Measurements from ENCODE around the gene NKG7.
"Not testable (repeated sequence)": the region's sequence is repeated elsewhere in the genome, so short reads cannot be mapped to it uniquely, and the experiment has no call there.

The NKG7 gene

GRCh38 chr19:51372649-51373504 lies at the start of gene NKG7:
Gene NKG7, minus strand, starts transcription at chr19:51372654. Its CDS starts 119 bp downstream, at chr19:51372535.
- peaks cover 70% of the 10 kb centered on the region for H3K4me1 Mint-ChIP-seq (ENCODE audit: low read depth)
- H3K27ac Mint-ChIP-seq: peak within 1 kb of the TSS; percentile 100
- H3K36me3 Mint-ChIP-seq (ENCODE audit: low read depth): peaks cover 11% of the 10 kb centered on the region
- no peaks in the 10 kb centered on the region for H3K9me3 Mint-ChIP-seq
- peak; percentile 90 for DNase-seq (ENCODE audit: low spot score)
- H3K4me3 Mint-ChIP-seq: peak within 1 kb of the TSS; percentile 79
- no peaks in the 10 kb centered on the region for H3K27me3 Mint-ChIP-seq (ENCODE audit: low read depth)

- Mint-ChIP-seq H3K9me3 (no peaks in the 10 kb centered on the region), H3K36me3 (ENCODE audit: low read depth) (no peaks in the 10 kb centered on the region), H3K27me3 (ENCODE audit: low read depth) (peaks cover 2% of the 10 kb centered on the region), H3K4me1 (ENCODE audit: low read depth) (peaks cover 13% of the 10 kb centered on the region), H3K4me3 (no peak overlapping the region), H3K27ac (no peak overlapping the region)
- DNase-seq (ENCODE audit: low spot score): peak; percentile 85
Observed at GRCh38 chr19:51422053-51422448, 49.6 kb upstream of the NKG7 start.

- Mint-ChIP-seq H3K27me3 (ENCODE audit: low read depth) (peaks cover 2% of the 10 kb centered on the region), H3K4me1 (ENCODE audit: low read depth) (peaks cover 16% of the 10 kb centered on the region), H3K36me3 (ENCODE audit: low read depth) (no peaks in the 10 kb centered on the region), H3K4me3 (no peak overlapping the region), H3K9me3 (no peaks in the 10 kb centered on the region), H3K27ac (no peak overlapping the region)
- no peak for DNase-seq (ENCODE audit: low spot score)
Observed at GRCh38 chr19:51421229-51422052, 49.0 kb upstream of the NKG7 start.

GRCh38 chr19:51420511-51420910 lies 48.1 kb upstream of the NKG7 start:
- not testable (repeated sequence) for H3K9me3 Mint-ChIP-seq; H3K4me3 Mint-ChIP-seq; H3K27ac Mint-ChIP-seq; DNase-seq (ENCODE audit: low spot score); H3K27me3 Mint-ChIP-seq (ENCODE audit: low read depth); H3K36me3 Mint-ChIP-seq (ENCODE audit: low read depth)
- H3K4me1 Mint-ChIP-seq (ENCODE audit: low read depth): peaks cover 16% of the 10 kb centered on the region

- H3K9me3 Mint-ChIP-seq: no peaks in the 10 kb centered on the region
- H3K36me3 Mint-ChIP-seq (ENCODE audit: low read depth): no peaks in the 10 kb centered on the region
- H3K27ac Mint-ChIP-seq: no peak overlapping the region
- peaks cover 2% of the 10 kb centered on the region for H3K27me3 Mint-ChIP-seq (ENCODE audit: low read depth)
- no peak for DNase-seq (ENCODE audit: low spot score)
- peaks cover 16% of the 10 kb centered on the region for H3K4me1 Mint-ChIP-seq (ENCODE audit: low read depth)
- no peak overlapping the region for H3K4me3 Mint-ChIP-seq
Observed at GRCh38 chr19:51418707-51419106, 46.3 kb upstream of the NKG7 start.

- Mint-ChIP-seq H3K4me3 (no peak overlapping the region), H3K9me3 (no peaks in the 10 kb centered on the region), H3K36me3 (ENCODE audit: low read depth) (no peaks in the 10 kb centered on the region), H3K4me1 (ENCODE audit: low read depth) (peaks cover 16% of the 10 kb centered on the region), H3K27me3 (ENCODE audit: low read depth) (peaks cover 2% of the 10 kb centered on the region), H3K27ac (peak overlapping the region; percentile 81)
- no peak for DNase-seq (ENCODE audit: low spot score)
Observed at GRCh38 chr19:51417810-51418157, 45.3 kb upstream of the NKG7 start.

- DNase-seq (ENCODE audit: low spot score): peak; percentile 68
- H3K4me1 Mint-ChIP-seq (ENCODE audit: low read depth): peaks cover 16% of the 10 kb centered on the region
- peak within 1 kb of the TSS; percentile 81 for H3K27ac Mint-ChIP-seq
- peaks cover 2% of the 10 kb centered on the region for H3K27me3 Mint-ChIP-seq (ENCODE audit: low read depth)
- H3K36me3 Mint-ChIP-seq (ENCODE audit: low read depth): no peaks in the 10 kb centered on the region
- H3K4me3 Mint-ChIP-seq: peak within 1 kb of the TSS; percentile 60
- no peaks in the 10 kb centered on the region for H3K9me3 Mint-ChIP-seq
Observed at GRCh38 chr19:51417107-51417809, 44.8 kb upstream of the NKG7 start, which contains the start of gene SIGLEC10. Gene SIGLEC10, minus strand, starts transcription at chr19:51417642. Its CDS starts 61 bp downstream, at chr19:51417581.

- not testable (repeated sequence) for H3K9me3 Mint-ChIP-seq; H3K36me3 Mint-ChIP-seq (ENCODE audit: low read depth); H3K4me3 Mint-ChIP-seq; DNase-seq (ENCODE audit: low spot score); H3K27ac Mint-ChIP-seq; H3K27me3 Mint-ChIP-seq (ENCODE audit: low read depth)
- peaks cover 14% of the 10 kb centered on the region for H3K4me1 Mint-ChIP-seq (ENCODE audit: low read depth)
Observed at GRCh38 chr19:51416422-51416821, 44.0 kb upstream of the NKG7 start.

- no peaks in the 10 kb centered on the region for H3K27me3 Mint-ChIP-seq (ENCODE audit: low read depth)
Observed at GRCh38 chr19:51415187-51415586, 42.7 kb upstream of the NKG7 start.

GRCh38 chr19:51410950-51411748 lies 38.7 kb upstream of the NKG7 start:
- Mint-ChIP-seq H3K27ac (no peak overlapping the region), H3K4me3 (no peak overlapping the region), H3K4me1 (ENCODE audit: low read depth) (peaks cover 8% of the 10 kb centered on the region)

More at GRCh38 chr19:51415187-51415586, 42.7 kb upstream of the NKG7 start:
- no peak for DNase-seq (ENCODE audit: low spot score)
- Mint-ChIP-seq H3K36me3 (ENCODE audit: low read depth) (no peaks in the 10 kb centered on the region), H3K27ac (no peak overlapping the region), H3K4me1 (ENCODE audit: low read depth) (peaks cover 14% of the 10 kb centered on the region), H3K9me3 (no peaks in the 10 kb centered on the region), H3K4me3 (no peak overlapping the region)

GRCh38 chr19:51407511-51408131 lies 35.2 kb upstream of the NKG7 start:
- H3K9me3 Mint-ChIP-seq: peaks cover 11% of the 10 kb centered on the region
- H3K4me3 Mint-ChIP-seq: no peak overlapping the region
- DNase-seq (ENCODE audit: low spot score): peak; percentile 26
- H3K36me3 Mint-ChIP-seq (ENCODE audit: low read depth): peaks cover 17% of the 10 kb centered on the region
- no peaks in the 10 kb centered on the region for H3K27me3 Mint-ChIP-seq (ENCODE audit: low read depth)
- H3K27ac Mint-ChIP-seq: no peak overlapping the region
- H3K4me1 Mint-ChIP-seq (ENCODE audit: low read depth): peaks cover 8% of the 10 kb centered on the region

More at GRCh38 chr19:51410950-51411748, 38.7 kb upstream of the NKG7 start:
- Mint-ChIP-seq H3K9me3 (no peaks in the 10 kb centered on the region), H3K27me3 (ENCODE audit: low read depth) (no peaks in the 10 kb centered on the region), H3K36me3 (ENCODE audit: low read depth) (peaks cover 4% of the 10 kb centered on the region)
- no peak for DNase-seq (ENCODE audit: low spot score)

- no peak overlapping the region for H3K27ac Mint-ChIP-seq
Observed at GRCh38 chr19:51402117-51402516, 29.7 kb upstream of the NKG7 start.

GRCh38 chr19:51399936-51400335 lies 27.5 kb upstream of the NKG7 start:
- Mint-ChIP-seq H3K36me3 (ENCODE audit: low read depth) (peaks cover 23% of the 10 kb centered on the region), H3K9me3 (peaks cover 25% of the 10 kb centered on the region), H3K4me1 (ENCODE audit: low read depth) (peaks cover 20% of the 10 kb centered on the region)
- not testable (repeated sequence) for H3K4me3 Mint-ChIP-seq; DNase-seq (ENCODE audit: low spot score); H3K27ac Mint-ChIP-seq; H3K27me3 Mint-ChIP-seq (ENCODE audit: low read depth)

More at GRCh38 chr19:51402117-51402516, 29.7 kb upstream of the NKG7 start:
- peaks cover 28% of the 10 kb centered on the region for H3K36me3 Mint-ChIP-seq (ENCODE audit: low read depth)
- H3K9me3 Mint-ChIP-seq: peaks cover 25% of the 10 kb centered on the region
- no peak overlapping the region for H3K4me3 Mint-ChIP-seq
- H3K4me1 Mint-ChIP-seq (ENCODE audit: low read depth): peaks cover 9% of the 10 kb centered on the region
- DNase-seq (ENCODE audit: low spot score): no peak
- H3K27me3 Mint-ChIP-seq (ENCODE audit: low read depth): no peaks in the 10 kb centered on the region
